Esophagus squamous epithelium (tissue), 5 donors: Measurements from ENCODE around the gene ARHGAP40. TPM values are rescaled to one million over a fixed set of nuclear protein-coding genes. Genes with fewer than 3 reads are reported as not detected.

Source experiments
- DNase-seq: peaks from one replicate; lab custom pipeline; 2025; lab: John Stamatoyannopoulos, UW
- H3K27ac ChIP-seq, 4 donors: fragments of 200-600 bp; sonication (generic); one replicate each; pipeline ENCODE4 v1.5.1; 2016 to 2019; ENCODE audit warnings: mild to moderate bottlenecking in 1 of 4
- H3K27me3 ChIP-seq, 4 donors: fragments of 200-600 bp; sonication (generic); 1 replicate in 3 of 4; 2 replicates in 1 of 4; pipeline versions ENCODE4 v1.5.1 to v1.6.0; 2017 to 2021; ENCODE audit warnings: antibody characterized with exemption in 1 of 4
- H3K36me3 ChIP-seq, 3 donors: fragments of 200-600 bp; sonication (generic); one replicate each; pipeline ENCODE4 v1.5.1; 2016 to 2019
- H3K4me1 ChIP-seq, 3 donors: fragments of 200-600 bp; sonication (generic); one replicate each; pipeline ENCODE4 v1.5.1; 2017 to 2019
- H3K4me3 ChIP-seq, 4 donors: fragments of 200-600 bp; sonication (generic); 1 replicate in 3 of 4; 2 replicates in 1 of 4; pipeline ENCODE4 v1.5.1; 2016 to 2019; ENCODE audit warnings: mild to moderate bottlenecking in 2 of 4, moderate library complexity in 1 of 4
- H3K9me3 ChIP-seq, 3 donors: fragments of 200-600 bp; sonication (generic); one replicate each; pipeline ENCODE4 v1.5.1; 2016 to 2019
- POLR2A ChIP-seq, 4 donors: fragments of 450-650 bp; IDR thresholded peaks; one replicate each; pipeline ENCODE4 v1.6.1; 2017; ENCODE audit warnings: antibody characterized with exemption in 4 of 4, mild to moderate bottlenecking in 4 of 4, moderate library complexity in 3 of 4
- whole genome bisulfite sequencing, 2 donors: methylation state at CpG; one replicate each; pipeline ENCODE4 v1.1.5; 2018; 5-methylcytosine and 5-hydroxymethylcytosine counted together
- intact Hi-C: fragments of 100-400 bp; cut with DNase I; formaldehyde crosslinking; loops from one replicate; pipeline ENCODE4 v1.15.0; 2022
- total RNA-seq, 4 donors: library from RNA; depleted of rRNA; stranded (reverse); fragments of >200 nt; gene quantifications; one replicate each; pipeline ENCODE4 v1.1.0, GENCODE V29; 2016
- TF ChIP-seq, protein P1 (sequence below), 6 experiments: fragments of 450-650 bp in 4 of 6; fragments of 200-600 bp in 2 of 6; sonication (generic) in 2 of 6; IDR thresholded peaks; one replicate each; pipeline ENCODE4 v1.5.1; 2016 to 2019; ENCODE audit warnings: antibody characterized with exemption in 6 of 6, mild to moderate bottlenecking in 4 of 6, moderate library complexity in 4 of 6
- donor health status: DM: yes; HTN: yes; CAD: no.

The ARHGAP40 gene
- total RNA-seq = 10 to 100 TPM in 3 of 4 donors, 1 to 10 TPM in 1; 4.7 to 14.8 (median 12.4) TPM

DNA sequence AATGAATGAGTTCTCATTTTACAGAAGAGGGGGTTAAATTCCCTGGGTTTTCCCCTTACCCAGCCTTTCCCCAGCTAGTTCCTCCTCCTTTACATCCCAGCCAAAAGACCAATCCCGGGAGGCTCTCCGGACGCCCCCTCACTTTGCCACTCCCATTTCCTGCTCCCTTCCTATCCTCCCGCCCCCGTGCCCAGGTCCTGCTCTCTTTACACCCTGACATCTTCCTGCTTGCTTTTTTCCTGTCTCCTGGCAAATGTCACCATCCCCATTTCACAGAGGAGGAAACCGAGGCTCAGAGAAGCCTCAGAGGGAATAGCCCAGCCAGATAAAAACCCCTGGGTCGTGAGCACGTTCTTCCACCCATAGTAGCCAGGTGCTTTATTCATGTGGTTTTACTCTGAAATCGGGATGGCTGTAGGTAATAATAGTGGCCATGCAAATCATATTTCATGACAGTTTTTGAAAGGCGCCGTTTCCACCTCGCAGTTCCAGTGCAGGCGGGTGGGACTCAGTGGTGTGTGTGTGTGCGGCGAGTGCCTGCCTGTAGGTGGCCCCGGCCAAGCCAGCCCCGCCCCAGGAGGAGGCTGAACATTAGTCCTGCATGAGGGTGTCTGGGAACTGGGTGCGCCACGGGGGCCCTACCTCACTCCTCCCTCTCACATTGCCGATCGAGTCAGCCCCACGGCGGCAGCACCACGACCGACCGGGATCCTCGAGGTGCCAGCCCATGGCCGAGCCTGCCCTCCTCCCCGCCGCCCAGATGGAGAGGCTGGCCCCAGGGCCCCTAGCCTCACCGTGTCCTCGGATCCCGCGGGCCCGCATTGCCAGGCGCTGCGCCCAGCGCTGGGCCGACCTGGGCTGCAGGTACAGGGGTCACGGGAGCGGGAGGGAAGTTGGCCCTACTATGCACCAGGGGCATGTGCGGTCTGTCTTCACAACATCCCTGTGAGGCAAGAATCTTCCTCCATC is at the start of gene ARHGAP40:
Gene ARHGAP40, plus strand, starts transcription at position 594 of the 969 bp plus-strand sequence.
- Histone ChIP-seq H3K4me1 (peaks cover 0 to 33% (median 0%) of the 10 kb centered on the region in 3 donors), H3K27me3 (peaks cover 0 to 54% (median 5%) of the 10 kb centered on the region in 4 donors), H3K9me3 (no peaks in the 10 kb centered on the region), H3K4me3 (peak within 1 kb of the TSS; percentile 18 to 48 (median 35)), H3K36me3 (no peaks in the 10 kb centered on the region), H3K27ac (peak within 1 kb of the TSS in 3 of 4 donors; percentile 13 to 55 (median 19))
- TF ChIP-seq, protein P1, sequence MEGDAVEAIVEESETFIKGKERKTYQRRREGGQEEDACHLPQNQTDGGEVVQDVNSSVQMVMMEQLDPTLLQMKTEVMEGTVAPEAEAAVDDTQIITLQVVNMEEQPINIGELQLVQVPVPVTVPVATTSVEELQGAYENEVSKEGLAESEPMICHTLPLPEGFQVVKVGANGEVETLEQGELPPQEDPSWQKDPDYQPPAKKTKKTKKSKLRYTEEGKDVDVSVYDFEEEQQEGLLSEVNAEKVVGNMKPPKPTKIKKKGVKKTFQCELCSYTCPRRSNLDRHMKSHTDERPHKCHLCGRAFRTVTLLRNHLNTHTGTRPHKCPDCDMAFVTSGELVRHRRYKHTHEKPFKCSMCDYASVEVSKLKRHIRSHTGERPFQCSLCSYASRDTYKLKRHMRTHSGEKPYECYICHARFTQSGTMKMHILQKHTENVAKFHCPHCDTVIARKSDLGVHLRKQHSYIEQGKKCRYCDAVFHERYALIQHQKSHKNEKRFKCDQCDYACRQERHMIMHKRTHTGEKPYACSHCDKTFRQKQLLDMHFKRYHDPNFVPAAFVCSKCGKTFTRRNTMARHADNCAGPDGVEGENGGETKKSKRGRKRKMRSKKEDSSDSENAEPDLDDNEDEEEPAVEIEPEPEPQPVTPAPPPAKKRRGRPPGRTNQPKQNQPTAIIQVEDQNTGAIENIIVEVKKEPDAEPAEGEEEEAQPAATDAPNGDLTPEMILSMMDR (IDR thresholded peaks at IDR 0.05) = peak in 2 of 6 experiments; percentile 28 to 58
- TF ChIP-seq POLR2A (IDR thresholded peaks at IDR 0.05) = no peak
- WGBS, 2 donors = 1 to 7% methylated on average over 9 of the region's 42 CpGs
- no peak for DNase-seq
- intact Hi-C loops = no loop called here

DNA sequence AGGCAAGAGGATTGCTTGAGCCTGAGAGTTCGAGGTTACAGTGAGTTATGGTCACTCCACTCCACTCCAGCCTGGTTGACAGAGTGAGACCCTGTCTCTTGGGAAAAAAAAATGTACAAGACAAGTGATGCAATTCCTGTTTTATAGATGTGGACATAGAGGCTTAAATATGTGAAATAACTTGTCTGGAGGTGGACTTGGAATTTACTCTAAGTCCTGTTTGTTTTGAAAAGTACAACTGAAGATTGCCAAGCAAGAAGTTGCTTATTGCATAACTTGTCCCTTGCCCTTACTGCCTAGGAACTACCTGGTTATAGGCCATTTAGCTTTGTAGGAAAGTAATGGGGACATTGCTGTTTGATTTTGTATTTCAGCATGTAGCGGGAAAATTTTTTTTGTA is 46.6 kb upstream of the ARHGAP40 start:
- 91 to 100% methylated on average over 2 of the region's 2 CpGs for WGBS, 2 donors
- no peak for DNase-seq
- TF ChIP-seq, protein P1 (IDR thresholded peaks at IDR 0.05) = no peak
- TF ChIP-seq POLR2A (IDR thresholded peaks at IDR 0.05) = no peak
- no peaks in the 10 kb centered on the region for H3K9me3 ChIP-seq
- intact Hi-C loops = no loop called here
- H3K27me3 ChIP-seq = no peaks in the 10 kb centered on the region
- peaks cover 0 to 100% (median 0%) of the 10 kb centered on the region in 3 donors for H3K36me3 ChIP-seq
- H3K4me3 ChIP-seq = no peak overlapping the region
- H3K4me1 ChIP-seq = no peaks in the 10 kb centered on the region
- H3K27ac ChIP-seq = no peak overlapping the region

DNA sequence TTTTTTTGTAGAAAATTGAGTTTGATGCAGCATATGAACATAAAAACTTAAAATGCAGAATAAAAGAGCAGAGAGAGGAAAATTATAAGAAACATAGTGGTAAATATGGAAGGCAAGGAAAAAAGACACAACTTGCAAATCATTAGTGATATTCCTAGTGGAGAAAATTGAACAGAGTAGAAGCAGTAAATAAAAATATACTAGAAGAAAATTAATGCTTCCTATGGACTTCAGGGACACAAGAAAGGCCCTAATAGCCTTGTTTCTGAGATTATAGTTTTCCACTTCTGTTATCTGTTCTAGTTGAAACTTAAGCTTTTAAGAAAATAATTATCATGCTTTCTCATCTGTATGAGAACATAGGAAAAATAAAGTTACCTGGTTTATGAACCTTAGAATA is 46.2 kb upstream of the ARHGAP40 start:
- Histone ChIP-seq H3K27ac (no peak overlapping the region), H3K9me3 (no peaks in the 10 kb centered on the region), H3K4me1 (no peaks in the 10 kb centered on the region), H3K27me3 (no peaks in the 10 kb centered on the region), H3K36me3 (peaks cover 0 to 100% (median 0%) of the 10 kb centered on the region in 3 donors), H3K4me3 (no peak overlapping the region)
- no peak for TF ChIP-seq POLR2A (IDR thresholded peaks at IDR 0.05)
- TF ChIP-seq, protein P1 (IDR thresholded peaks at IDR 0.05) = no peak
- DNase-seq = no peak
- intact Hi-C loops = no loop called here

DNA sequence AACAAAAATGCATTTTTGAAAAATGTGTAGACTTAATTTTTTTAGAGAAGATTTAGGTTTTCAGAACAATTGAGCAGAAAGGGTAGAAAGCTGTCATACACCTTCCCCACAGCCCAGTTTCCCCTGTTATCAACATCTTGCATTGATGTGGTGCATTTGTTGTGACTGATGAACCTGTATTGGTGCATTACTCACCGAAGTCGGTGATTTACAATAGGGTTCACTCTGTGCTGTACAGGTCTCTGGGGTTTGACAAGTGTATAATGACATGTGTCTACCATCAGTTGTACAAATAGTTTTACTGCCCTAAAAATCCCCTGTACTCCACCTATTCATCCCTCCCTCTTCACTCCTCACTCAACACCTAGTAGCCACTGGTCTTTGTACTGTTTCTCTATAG is 44.4 kb upstream of the ARHGAP40 start:
- DNase-seq = no peak
- Histone ChIP-seq H3K9me3 (no peaks in the 10 kb centered on the region), H3K4me1 (no peaks in the 10 kb centered on the region), H3K27me3 (no peaks in the 10 kb centered on the region), H3K36me3 (peaks cover 0 to 100% (median 0%) of the 10 kb centered on the region in 3 donors), H3K4me3 (no peak overlapping the region), H3K27ac (no peak overlapping the region)
- no peak for TF ChIP-seq POLR2A (IDR thresholded peaks at IDR 0.05)
- TF ChIP-seq, protein P1 (IDR thresholded peaks at IDR 0.05) = no peak
- intact Hi-C loops = no loop called here
- 100% methylated on average over 2 of the region's 2 CpGs for WGBS, 2 donors
